H9 (cell line): ENCODE measurements around the gene ATOSB. TPM values are rescaled to one million over a fixed set of nuclear protein-coding genes. Genes with fewer than 3 reads are reported as not detected.

Experiments used
- DNase-seq: peaks from one replicate; pipeline ENCODE4 v3.0.0-alpha.2; 2017
- H2AFZ ChIP-seq: one replicate; pipeline ENCODE4 v1.6.1; 2013; ENCODE audit warnings: mild to moderate bottlenecking, low read length, control low read depth, moderate library complexity
- H2AK5ac ChIP-seq: 2 replicates; pipeline ENCODE4 v1.6.1; 2013; ENCODE audit warnings: low read length, control low read depth, mixed read lengths; ENCODE audit not compliant: insufficient read length
- H2BK120ac ChIP-seq: one replicate; pipeline ENCODE4 v1.6.1; 2013; ENCODE audit warnings: low read depth, mild to moderate bottlenecking, low read length, control low read depth, inconsistent platforms; ENCODE audit not compliant: poor library complexity, severe bottlenecking
- H2BK12ac ChIP-seq: 2 replicates; pipeline ENCODE4 v1.6.1; 2013; ENCODE audit warnings: low read length, control low read depth, mixed read lengths, low read depth; ENCODE audit not compliant: insufficient read length
- H2BK15ac ChIP-seq: 2 replicates; pipeline ENCODE4 v1.6.1; 2013; ENCODE audit warnings: low read depth, low read length, control low read depth
- H2BK20ac ChIP-seq: one replicate; pipeline ENCODE4 v1.6.1; 2013; ENCODE audit warnings: low read depth, mild to moderate bottlenecking, low read length, control low read depth, inconsistent platforms; ENCODE audit not compliant: poor library complexity, severe bottlenecking
- H2BK5ac ChIP-seq: 2 replicates; pipeline ENCODE4 v1.6.1; 2013; ENCODE audit warnings: low read length, control low read depth, mixed read lengths; ENCODE audit not compliant: insufficient read length
- H3K14ac ChIP-seq: 2 replicates; pipeline ENCODE4 v1.6.1; 2013; ENCODE audit warnings: low read length, control low read depth; ENCODE audit not compliant: insufficient read depth
- H3K18ac ChIP-seq: 2 replicates; pipeline ENCODE4 v1.6.1; 2013; ENCODE audit warnings: low read depth, mild to moderate bottlenecking, mixed read lengths, low read length, control low read depth; ENCODE audit not compliant: insufficient read length
- H3K23ac ChIP-seq: 2 replicates; pipeline ENCODE4 v1.6.1; 2013; ENCODE audit warnings: low read length, control low read depth, mixed read lengths, low read depth; ENCODE audit not compliant: insufficient read length
- H3K23me2 ChIP-seq: 2 replicates; pipeline ENCODE4 v1.6.1; 2013; ENCODE audit warnings: low read depth, mild to moderate bottlenecking, mixed read lengths, low read length, control low read depth; ENCODE audit not compliant: insufficient read length, poor library complexity, severe bottlenecking
- H3K27ac ChIP-seq: 2 replicates; pipeline ENCODE4 v1.5.1; 2013; ENCODE audit warnings: low read length, control low read depth, mixed read lengths, low read depth; ENCODE audit not compliant: insufficient read length
- H3K27me3 ChIP-seq: 2 replicates; pipeline ENCODE4 v1.6.1; 2013; ENCODE audit warnings: low read length, control low read depth, inconsistent platforms; ENCODE audit not compliant: insufficient read depth
- H3K4ac ChIP-seq: 2 replicates; pipeline ENCODE4 v1.6.1; 2013; ENCODE audit warnings: low read depth, mild to moderate bottlenecking, control low read depth, inconsistent platforms, low read length, moderate library complexity
- H3K4me1 ChIP-seq: 2 replicates; pipeline ENCODE4 v1.6.1; 2013; ENCODE audit warnings: low read length, control low read depth, inconsistent platforms; ENCODE audit not compliant: insufficient read depth
- H3K4me2 ChIP-seq: 2 replicates; pipeline ENCODE4 v1.6.1; 2013; ENCODE audit warnings: low read length, control low read depth, mixed read lengths; ENCODE audit not compliant: insufficient read length, insufficient read depth
- H3K56ac ChIP-seq: 2 replicates; pipeline ENCODE4 v1.6.1; 2013; ENCODE audit warnings: low read depth, mild to moderate bottlenecking, mixed read lengths, low read length, control low read depth; ENCODE audit not compliant: insufficient read length
- H3K79me1 ChIP-seq: 2 replicates; pipeline ENCODE4 v1.6.1; 2013; ENCODE audit warnings: low read depth, mild to moderate bottlenecking, moderate library complexity, low read length, control low read depth, inconsistent platforms; ENCODE audit not compliant: insufficient read depth, poor library complexity, severe bottlenecking
- H3K79me2 ChIP-seq: 2 replicates; pipeline ENCODE4 v1.6.1; 2013; ENCODE audit warnings: low read length, control low read depth, inconsistent platforms; ENCODE audit not compliant: insufficient read depth
- H3K9ac ChIP-seq: 2 replicates; pipeline ENCODE4 v1.6.1; 2013; ENCODE audit warnings: low read length, control low read depth, mixed read lengths; ENCODE audit not compliant: insufficient read length; ENCODE audit errors: extremely low read depth
- H3K9me3 ChIP-seq: one replicate; pipeline ENCODE4 v1.6.1; 2013; ENCODE audit warnings: low read depth, low read length, inconsistent platforms; ENCODE audit not compliant: control insufficient read depth
- H3T11ph ChIP-seq: one replicate; pipeline ENCODE4 v1.6.1; 2013; ENCODE audit warnings: mild to moderate bottlenecking, low read length, control low read depth, inconsistent platforms
- H4K20me1 ChIP-seq: one replicate; pipeline ENCODE4 v1.6.1; 2013; ENCODE audit not compliant: control insufficient read depth, insufficient read length, insufficient read depth
- H4K5ac ChIP-seq: 2 replicates; pipeline ENCODE4 v1.6.1; 2013; ENCODE audit warnings: low read depth, mild to moderate bottlenecking, mixed read lengths, low read length, control low read depth; ENCODE audit not compliant: insufficient read length
- H4K8ac ChIP-seq: replicated peaks from 2 replicates; pipeline ENCODE4 v1.6.1; 2013; ENCODE audit warnings: low read length, control low read depth, mixed read lengths, low read depth; ENCODE audit not compliant: insufficient read length
- H4K91ac ChIP-seq: 2 replicates; pipeline ENCODE4 v1.6.1; 2013; ENCODE audit warnings: low read depth, mild to moderate bottlenecking, moderate library complexity, mixed read lengths, low read length, control low read depth; ENCODE audit not compliant: insufficient read length
- H3K27ac Mint-ChIP-seq, 3 experiments: 2 replicates in 2 of 3; 3 replicates in 1 of 3; pipeline ENCODE4 v1.8.0; 2020 to 2021; ENCODE audit warnings: mixed read lengths in 3 of 3, mild to moderate bottlenecking in 1 of 3, moderate library complexity in 1 of 3
- H3K27me3 Mint-ChIP-seq: 2 replicates; pipeline ENCODE4 v1.8.0; 2021; ENCODE audit warnings: low read depth, mild to moderate bottlenecking, moderate library complexity, mixed read lengths
- H3K36me3 Mint-ChIP-seq, 3 experiments: 2 replicates in 2 of 3; 3 replicates in 1 of 3; pipeline ENCODE4 v1.8.0; 2020 to 2021; ENCODE audit warnings: low read depth in 3 of 3, mixed read lengths in 3 of 3; ENCODE audit not compliant: insufficient read depth in 1 of 3
- H3K4me1 Mint-ChIP-seq, 2 experiments: 2 replicates each; pipeline ENCODE4 v1.8.0; 2020; ENCODE audit warnings: mixed read lengths in 2 of 2
- H3K4me3 Mint-ChIP-seq, 2 experiments: 2 replicates in 1 of 2; 3 replicates in 1 of 2; pipeline ENCODE4 v1.8.0; 2020 to 2021; ENCODE audit warnings: mild to moderate bottlenecking in 2 of 2, mixed read lengths in 2 of 2, moderate library complexity in 1 of 2
- H3K9me3 Mint-ChIP-seq, 2 experiments: 2 replicates in 1 of 2; 3 replicates in 1 of 2; pipeline ENCODE4 v1.8.0; 2020; ENCODE audit warnings: mild to moderate bottlenecking in 2 of 2, mixed read lengths in 2 of 2, moderate library complexity in 1 of 2
- CTCF ChIP-seq: fragments of 200-600 bp; sonication (generic); conservative IDR thresholded peaks from 3 replicates; pipeline ENCODE4 v1.8.0; 2021; ENCODE audit warnings: antibody characterized with exemption, mild to moderate bottlenecking
- WGBS: extraction: QIAGEN DNeasy Blood & Tissue Kit; methylation state at CpG from one replicate; pipeline ENCODE4 v1.1.7; 2013; ENCODE audit warnings: missing lambda C conversion rate, low lambda C conversion rate, mixed read lengths; ENCODE audit not compliant: insufficient read length; ENCODE audit errors: extremely low coverage; 5-methylcytosine and 5-hydroxymethylcytosine counted together
- total RNA-seq: library from RNA; stranded (reverse); gene quantifications from 2 replicates; pipeline ENCODE4 v1.2.1, GENCODE V29; 2021

ATOSB gene
- total RNA-seq, 1 experiment from 2014 or later: 5.6 TPM

GRCh38 chr9:35097573-35097972 is 18.1 kb downstream of the ATOSB start:
- Histone ChIP-seq H2BK120ac (no peak overlapping the region), H3K9ac (no peak overlapping the region), H3K9me3 (no peaks in the 10 kb centered on the region), H3K79me2 (peaks cover 5% of the 10 kb centered on the region; the same call in 1 of the 2 replicates), H3K79me1 (peaks cover 9% of the 10 kb centered on the region), H3K56ac (no peak overlapping the region), H2BK15ac (no peak overlapping the region), H2AK5ac (no peak overlapping the region), H3K4me1 (no peaks in the 10 kb centered on the region), H2BK12ac (no peak overlapping the region), H3T11ph (no peak overlapping the region), H3K18ac (no peak overlapping the region), H3K4ac (no peak overlapping the region), H3K27ac (no peak overlapping the region), H4K20me1 (no peaks in the 10 kb centered on the region), H2AFZ (no peak overlapping the region), H3K23ac (no peak overlapping the region), H4K5ac (no peak overlapping the region), H4K8ac (no peak overlapping the region), H2BK5ac (no peak overlapping the region), H3K23me2 (peaks cover 11% of the 10 kb centered on the region), H3K14ac (no peak overlapping the region), H3K27me3 (no peaks in the 10 kb centered on the region), H4K91ac (no peak overlapping the region), H3K4me2 (no peak overlapping the region), H2BK20ac (no peak overlapping the region)
- H3K4me1 Mint-ChIP-seq: peaks cover 11 to 15% of the 10 kb centered on the region in 2 experiments
- H3K9me3 Mint-ChIP-seq: no peaks in the 10 kb centered on the region
- H3K36me3 Mint-ChIP-seq: peaks cover 22 to 52% (median 44%) of the 10 kb centered on the region in 3 experiments
- no peaks in the 10 kb centered on the region for H3K27me3 Mint-ChIP-seq
- H3K27ac Mint-ChIP-seq: no peak overlapping the region
- peak overlapping the region in 1 of 2 experiments; percentile 5; a peak in 1 of 5 replicates for H3K4me3 Mint-ChIP-seq
- WGBS: no CpG with 5 or more reads among the region's 3 CpGs
- no peak for TF ChIP-seq CTCF
- no peak for DNase-seq
